Lower lobe of right lung (tissue), 2 donors: ENCODE data around the gene CDH5. TPM values are rescaled to one million over a fixed set of nuclear protein-coding genes. Genes with fewer than 3 reads are reported as not detected.

Experiments
- ATAC-seq, 2 donors: fragments of 200-7000 bp; cut with Tn5 transposase; one replicate each; pipeline ENCODE4 v1.9.1; 2020 to 2022; ENCODE audit warnings: mild to moderate bottlenecking in 2 of 2, moderate library complexity in 2 of 2
- DNase-seq: peaks from one replicate; pipeline ENCODE4 v3.0.0-alpha.2; 2020
- H3K27ac ChIP-seq: fragments of 200-600 bp; one replicate; pipeline ENCODE4 v1.8.0; 2022
- H3K27me3 ChIP-seq: fragments of 200-600 bp; one replicate; pipeline ENCODE4 v1.8.0; 2022; ENCODE audit warnings: low read depth
- H3K36me3 ChIP-seq: fragments of 200-600 bp; one replicate; pipeline ENCODE4 v1.8.0; 2022; ENCODE audit warnings: mild to moderate bottlenecking
- H3K4me1 ChIP-seq: fragments of 200-600 bp; one replicate; pipeline ENCODE4 v1.8.0; 2022
- H3K4me3 ChIP-seq: fragments of 200-600 bp; one replicate; pipeline ENCODE4 v1.8.0; 2022; ENCODE audit warnings: mild to moderate bottlenecking
- H3K9me3 ChIP-seq: fragments of 200-600 bp; one replicate; pipeline ENCODE4 v1.8.0; 2022
- intact Hi-C: fragments of 100-400 bp; cut with DNase I; formaldehyde crosslinking; loops from one replicate; pipeline ENCODE4 v1.11.0; 2022
- total RNA-seq: library from RNA; stranded (reverse); fragmentation: NEBNext Ultra II Directional; extraction: Animal tissue kit (Norgen Biotek cat#: 25700); gene quantifications from one replicate; pipeline ENCODE4 v1.2.1, GENCODE V29; 2021
- TF ChIP-seq, protein P1 (sequence below): fragments of 200-600 bp; IDR thresholded peaks from one replicate; pipeline ENCODE4 v1.8.0; 2022; ENCODE audit warnings: antibody characterized with exemption, mild to moderate bottlenecking
- donor health status: DM: no; HTN: yes; CAD: no; lungs with severe emphysema.

CDH5 gene
- total RNA-seq, 1 donor from 2014 or later = 128 TPM

DNA sequence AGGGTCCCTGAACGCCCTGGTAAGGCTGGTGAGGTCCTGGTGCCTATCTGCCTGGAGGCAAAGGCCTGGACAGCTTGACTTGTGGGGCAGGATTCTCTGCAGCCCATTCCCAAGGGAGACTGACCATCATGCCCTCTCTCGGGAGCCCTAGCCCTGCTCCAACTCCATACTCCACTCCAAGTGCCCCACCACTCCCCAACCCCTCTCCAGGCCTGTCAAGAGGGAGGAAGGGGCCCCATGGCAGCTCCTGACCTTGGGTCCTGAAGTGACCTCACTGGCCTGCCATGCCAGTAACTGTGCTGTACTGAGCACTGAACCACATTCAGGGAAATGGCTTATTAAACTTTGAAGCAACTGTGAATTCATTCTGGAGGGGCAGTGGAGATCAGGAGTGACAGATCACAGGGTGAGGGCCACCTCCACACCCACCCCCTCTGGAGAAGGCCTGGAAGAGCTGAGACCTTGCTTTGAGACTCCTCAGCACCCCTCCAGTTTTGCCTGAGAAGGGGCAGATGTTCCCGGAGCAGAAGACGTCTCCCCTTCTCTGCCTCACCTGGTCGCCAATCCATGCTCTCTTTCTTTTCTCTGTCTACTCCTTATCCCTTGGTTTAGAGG is 37.1 kb downstream of the CDH5 start:
- intact Hi-C loops = no loop called here
- Histone ChIP-seq H3K27me3 (no peaks in the 10 kb centered on the region), H3K9me3 (no peaks in the 10 kb centered on the region), H3K4me3 (no peak overlapping the region), H3K27ac (no peak overlapping the region), H3K36me3 (peaks cover 26% of the 10 kb centered on the region), H3K4me1 (peaks cover 19% of the 10 kb centered on the region)
- ATAC-seq (no peak), DNase-seq (no peak)
- TF ChIP-seq, protein P1, sequence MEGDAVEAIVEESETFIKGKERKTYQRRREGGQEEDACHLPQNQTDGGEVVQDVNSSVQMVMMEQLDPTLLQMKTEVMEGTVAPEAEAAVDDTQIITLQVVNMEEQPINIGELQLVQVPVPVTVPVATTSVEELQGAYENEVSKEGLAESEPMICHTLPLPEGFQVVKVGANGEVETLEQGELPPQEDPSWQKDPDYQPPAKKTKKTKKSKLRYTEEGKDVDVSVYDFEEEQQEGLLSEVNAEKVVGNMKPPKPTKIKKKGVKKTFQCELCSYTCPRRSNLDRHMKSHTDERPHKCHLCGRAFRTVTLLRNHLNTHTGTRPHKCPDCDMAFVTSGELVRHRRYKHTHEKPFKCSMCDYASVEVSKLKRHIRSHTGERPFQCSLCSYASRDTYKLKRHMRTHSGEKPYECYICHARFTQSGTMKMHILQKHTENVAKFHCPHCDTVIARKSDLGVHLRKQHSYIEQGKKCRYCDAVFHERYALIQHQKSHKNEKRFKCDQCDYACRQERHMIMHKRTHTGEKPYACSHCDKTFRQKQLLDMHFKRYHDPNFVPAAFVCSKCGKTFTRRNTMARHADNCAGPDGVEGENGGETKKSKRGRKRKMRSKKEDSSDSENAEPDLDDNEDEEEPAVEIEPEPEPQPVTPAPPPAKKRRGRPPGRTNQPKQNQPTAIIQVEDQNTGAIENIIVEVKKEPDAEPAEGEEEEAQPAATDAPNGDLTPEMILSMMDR = no peak

DNA sequence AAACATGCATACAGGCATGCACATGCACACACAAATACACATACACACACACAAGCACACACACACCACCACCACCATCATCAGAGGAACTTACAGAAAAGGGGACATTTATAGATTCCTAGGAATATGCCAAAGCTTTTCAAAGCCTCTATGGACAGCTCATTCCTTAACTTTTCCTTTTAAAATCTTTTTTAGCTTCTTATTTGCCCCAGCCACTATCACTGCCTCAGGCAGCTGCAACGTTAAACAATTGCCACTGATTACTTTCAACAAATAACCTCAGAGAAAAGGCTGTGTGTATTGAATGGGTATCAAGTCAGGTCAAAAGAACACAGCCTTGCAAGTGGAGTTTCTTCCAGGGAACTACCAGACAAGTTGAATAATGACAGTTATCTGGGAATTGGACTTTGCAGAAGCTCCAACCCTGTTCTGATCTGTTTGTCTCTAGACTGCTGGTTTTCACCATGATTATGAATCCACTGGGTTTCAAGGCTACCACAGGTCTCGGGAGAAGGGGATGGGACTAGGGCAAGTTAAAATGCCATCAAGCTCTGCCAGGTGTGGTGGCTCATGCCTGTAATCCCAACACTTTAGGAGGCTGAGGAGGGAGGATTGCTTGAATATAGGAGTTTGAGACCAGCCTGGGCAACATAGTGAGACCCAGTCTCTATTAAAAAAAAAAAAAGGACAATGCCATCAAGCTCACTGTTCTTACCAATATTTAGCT is 38.7 kb downstream of the CDH5 start:
- H3K36me3 ChIP-seq = peaks cover 19% of the 10 kb centered on the region
- TF ChIP-seq, protein P1 = no peak
- no peak overlapping the region for H3K27ac ChIP-seq
- H3K4me3 ChIP-seq = no peak overlapping the region
- DNase-seq (no peak), ATAC-seq (no peak)
- intact Hi-C loops = loop anchor here (5.0 kb wide), 1 partner anchor 77 kb away; no protein-coding TSS in a partner anchor
- peaks cover 20% of the 10 kb centered on the region for H3K4me1 ChIP-seq
- no peaks in the 10 kb centered on the region for H3K9me3 ChIP-seq
- no peaks in the 10 kb centered on the region for H3K27me3 ChIP-seq

DNA sequence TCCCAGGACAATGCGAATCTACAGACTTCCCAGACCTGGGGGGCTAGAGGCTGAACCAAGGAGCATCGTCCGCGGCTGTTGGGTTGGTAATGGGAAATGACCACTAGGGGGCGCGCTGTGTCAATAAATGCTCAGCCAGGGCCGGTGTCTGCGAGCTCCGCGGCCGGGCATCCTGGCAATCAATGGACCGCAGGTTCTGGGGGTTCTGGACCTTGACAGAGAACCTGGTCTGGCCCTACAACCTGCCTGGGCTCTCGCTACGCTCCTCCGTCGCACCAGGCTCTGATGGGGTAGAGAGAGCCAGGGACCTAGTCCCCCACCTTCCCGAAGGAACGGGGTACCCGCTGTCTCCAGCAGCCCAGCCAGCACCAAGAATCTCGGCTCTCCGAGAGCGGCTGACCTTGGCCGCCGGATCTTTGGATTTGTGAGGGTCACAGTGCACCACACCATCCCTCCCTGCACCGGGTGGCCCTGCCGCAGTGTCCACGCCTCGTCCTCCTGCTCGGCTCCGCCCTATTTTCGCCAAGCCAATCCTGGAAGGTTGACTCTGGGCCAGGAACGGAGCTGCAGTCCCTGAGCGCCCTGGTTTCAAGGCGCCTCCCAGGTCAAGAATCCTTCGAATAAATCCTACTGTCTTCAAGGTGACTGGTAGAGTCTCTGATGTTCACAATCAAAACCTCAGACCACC is 40.2 kb downstream of the CDH5 start:
- TF ChIP-seq, protein P1 = peak; percentile 94
- peak overlapping the region; percentile 48 for H3K27ac ChIP-seq
- H3K27me3 ChIP-seq = no peaks in the 10 kb centered on the region
- peaks cover 20% of the 10 kb centered on the region for H3K4me1 ChIP-seq
- peaks cover 11% of the 10 kb centered on the region for H3K36me3 ChIP-seq
- H3K4me3 ChIP-seq = peak overlapping the region; percentile 54
- peak; percentile 87 for DNase-seq
- H3K9me3 ChIP-seq = no peaks in the 10 kb centered on the region
- peak; percentile 91 to 93 for ATAC-seq
- intact Hi-C loops = loop anchor here (5.0 kb wide), 1 partner anchor 76 kb away; no protein-coding TSS in a partner anchor

DNA sequence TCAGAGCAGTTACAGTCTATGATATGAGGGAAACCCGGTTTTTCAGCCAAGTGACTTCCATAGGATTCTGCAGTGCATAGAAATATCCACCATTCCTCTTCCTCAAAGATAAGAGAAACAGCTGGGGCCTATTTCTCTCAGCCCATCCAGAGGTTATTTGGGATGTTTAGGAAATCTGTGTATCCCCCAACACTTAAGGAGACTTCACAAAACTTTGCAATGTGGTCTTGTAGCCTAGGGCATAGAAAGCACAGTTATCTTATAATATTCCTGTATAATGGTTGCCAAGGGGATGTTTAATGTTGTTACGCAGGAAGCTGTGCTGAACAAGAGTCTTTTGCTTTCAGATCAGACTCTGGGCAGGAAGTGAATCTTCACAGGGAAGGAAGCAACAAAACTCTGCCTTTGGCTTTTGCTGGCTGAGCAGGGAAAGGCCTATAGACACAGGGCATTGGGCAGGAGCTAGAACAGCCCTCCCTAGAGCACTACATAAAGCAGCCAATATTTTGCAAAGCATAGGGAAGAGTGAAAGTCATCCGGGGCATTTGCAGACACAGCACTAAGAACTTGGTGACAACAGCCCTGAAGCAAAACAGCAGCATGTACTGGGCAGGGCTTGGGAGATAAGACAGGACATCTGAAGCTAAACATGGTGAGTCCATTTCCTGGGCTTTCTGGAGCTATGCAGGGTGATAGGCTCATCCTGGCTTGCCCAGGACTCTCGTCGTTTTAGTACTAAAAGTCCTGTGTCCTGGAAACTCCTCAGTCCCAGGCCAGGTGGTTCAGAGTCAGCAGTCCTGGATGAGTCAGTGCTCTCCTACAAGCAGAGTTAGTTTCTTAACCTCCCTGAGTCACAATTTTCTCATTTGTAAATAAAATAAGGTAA is 41.9 kb downstream of the CDH5 start:
- ATAC-seq (peak; percentile 30 to 39), DNase-seq (no peak)
- H3K36me3 ChIP-seq = peaks cover 3% of the 10 kb centered on the region
- TF ChIP-seq, protein P1 = no peak
- intact Hi-C loops = loop anchor here (5.0 kb wide), 1 partner anchor 74 kb away; no protein-coding TSS in a partner anchor
- peaks cover 20% of the 10 kb centered on the region for H3K4me1 ChIP-seq
- no peaks in the 10 kb centered on the region for H3K27me3 ChIP-seq
- peak overlapping the region; percentile 27 for H3K4me3 ChIP-seq
- peak overlapping the region; percentile 77 for H3K27ac ChIP-seq
- no peaks in the 10 kb centered on the region for H3K9me3 ChIP-seq

DNA sequence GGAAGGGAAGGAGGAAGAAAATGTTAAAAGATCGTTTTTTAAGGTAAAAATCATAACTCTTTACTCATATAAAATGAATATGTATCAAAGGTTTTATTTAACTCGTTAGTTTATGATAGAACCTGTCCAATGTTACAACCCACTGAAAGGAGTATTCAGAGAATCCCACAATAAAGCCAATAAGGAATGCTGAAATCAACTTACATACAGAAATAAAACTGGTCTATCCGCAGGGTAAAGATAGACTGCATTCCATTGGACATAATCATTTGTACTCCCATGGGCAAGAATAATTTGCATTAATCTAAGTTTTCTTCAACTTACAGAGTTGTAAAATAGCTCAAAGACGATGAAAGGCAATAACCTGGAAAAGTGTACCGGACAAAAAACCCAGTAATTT is 42.7 kb downstream of the CDH5 start:
- TF ChIP-seq, protein P1 = no peak
- Histone ChIP-seq H3K27me3 (no peaks in the 10 kb centered on the region), H3K36me3 (no peaks in the 10 kb centered on the region), H3K4me3 (no peak overlapping the region), H3K9me3 (no peaks in the 10 kb centered on the region), H3K27ac (peak overlapping the region; percentile 77), H3K4me1 (peaks cover 20% of the 10 kb centered on the region)
- intact Hi-C loops = loop anchor here (5.0 kb wide), 1 partner anchor 73 kb away; no protein-coding TSS in a partner anchor
- DNase-seq = no peak
- ATAC-seq = no peak
